NCI-H1694 treated with DMSO at 0.1 percent for 48 hours (cell line): ENCODE measurements around the gene PCNA.
A peak's percentile ranks its signal among the peaks of the same experiment; 100 is the strongest.
"Not testable (repeated sequence)": the region's sequence is repeated elsewhere in the genome, so short reads cannot be mapped to it uniquely, and the experiment has no call there.

ENCODE experiments used
- DNase-seq: peaks from one replicate; lab custom pipeline; 2025; lab: John Stamatoyannopoulos, UW

The PCNA gene

GRCh38 chr20:5141615-5142014 is 21.9 kb upstream of the PCNA start:
- DNase-seq = no peak

GRCh38 chr20:5140195-5140594 is 20.4 kb upstream of the PCNA start:
- no peak for DNase-seq

DNA sequence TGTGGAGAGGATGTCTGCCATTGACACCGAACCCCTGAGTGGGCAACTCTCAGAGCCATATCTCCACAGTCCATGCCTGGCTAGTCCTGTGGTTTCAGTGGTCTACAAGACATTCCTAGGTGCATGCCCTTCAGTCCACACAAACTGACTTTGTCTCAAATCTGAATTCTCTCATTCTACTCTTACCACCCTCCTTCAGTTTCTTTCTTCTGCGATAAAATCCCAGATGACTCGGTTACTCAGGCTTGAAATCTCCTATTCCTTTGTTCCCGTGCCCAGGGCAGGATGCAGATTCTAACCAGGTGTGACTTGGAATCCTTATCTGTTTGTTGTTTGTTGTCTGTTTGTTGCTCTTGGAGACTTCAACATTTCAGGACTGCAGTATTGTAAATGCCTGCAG is 16.3 kb upstream of the PCNA start:
- DNase-seq = no peak

DNA sequence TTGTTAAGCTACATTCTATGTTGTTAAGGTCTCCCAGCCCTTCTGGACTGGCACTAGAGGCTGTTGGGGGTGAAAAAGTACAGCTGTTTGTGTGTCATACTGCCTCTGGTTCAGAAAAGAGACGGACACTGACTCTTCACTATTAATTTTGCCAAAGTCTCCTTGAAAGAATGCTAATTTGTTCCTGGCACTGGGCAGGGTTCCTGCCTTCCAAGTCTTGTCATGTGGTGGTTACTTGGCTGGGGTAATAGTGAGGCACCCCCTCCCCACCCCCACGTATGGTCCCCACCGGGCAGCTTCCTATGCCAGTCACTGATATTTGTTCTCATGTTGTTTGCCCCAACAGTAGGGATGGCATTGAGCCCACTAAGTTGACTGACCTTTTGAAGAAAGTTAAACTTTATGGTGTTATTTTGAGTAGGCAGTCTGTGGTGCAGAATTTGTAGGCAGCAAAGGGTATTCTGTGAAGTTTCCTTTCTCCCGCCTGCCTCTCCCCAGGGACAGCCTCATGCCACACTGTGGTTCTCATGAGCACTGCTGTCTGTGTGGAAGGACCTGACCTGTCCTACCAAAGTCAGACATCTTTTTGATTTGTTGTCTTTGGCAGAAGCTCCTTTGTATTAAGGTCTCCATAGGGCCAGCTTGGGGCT is 15.7 kb upstream of the PCNA start:
- no peak for DNase-seq

DNA sequence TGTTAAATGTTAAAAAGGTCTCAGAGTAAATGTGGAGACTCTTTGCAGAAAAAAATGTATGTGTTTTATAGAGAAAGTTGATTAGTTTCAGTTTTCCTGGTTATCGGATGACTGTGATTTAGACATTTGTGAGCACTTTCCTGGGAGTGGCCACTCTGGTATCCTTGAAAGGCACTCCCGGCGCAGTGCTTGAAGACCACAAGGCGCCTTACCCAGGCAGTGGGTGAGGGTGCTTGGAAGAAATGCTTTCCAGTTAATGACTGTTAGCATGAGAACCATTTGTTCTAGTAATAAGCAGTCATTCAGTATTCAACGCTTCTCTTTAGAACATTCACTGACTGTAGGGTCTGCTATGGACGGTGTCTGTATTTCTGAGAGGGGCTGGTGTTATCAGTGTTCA is 14.2 kb upstream of the PCNA start:
- no peak for DNase-seq

DNA sequence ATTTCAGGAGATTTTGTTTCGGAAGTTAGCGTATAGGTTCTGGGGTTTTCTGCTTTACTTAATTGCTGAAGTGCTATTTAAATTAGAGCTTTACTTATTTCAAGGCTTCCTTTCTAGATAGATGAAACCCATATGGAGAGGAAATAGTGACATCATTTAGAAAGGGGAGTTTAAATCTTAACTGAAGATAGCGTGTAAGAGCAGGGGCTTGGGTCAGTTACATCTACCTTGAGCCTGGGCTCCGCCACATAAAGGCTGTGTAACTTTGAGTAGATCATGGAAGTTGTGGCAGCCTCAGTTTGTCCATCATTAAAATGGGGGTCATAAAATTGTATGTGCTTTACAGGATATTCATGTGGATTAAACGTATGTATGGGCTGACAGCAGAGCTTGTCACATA is 11.7 kb upstream of the PCNA start:
- DNase-seq = no peak

- no peak for DNase-seq
Measured at GRCh38 chr20:5128886-5129285, 9.1 kb upstream of the PCNA start.

DNA sequence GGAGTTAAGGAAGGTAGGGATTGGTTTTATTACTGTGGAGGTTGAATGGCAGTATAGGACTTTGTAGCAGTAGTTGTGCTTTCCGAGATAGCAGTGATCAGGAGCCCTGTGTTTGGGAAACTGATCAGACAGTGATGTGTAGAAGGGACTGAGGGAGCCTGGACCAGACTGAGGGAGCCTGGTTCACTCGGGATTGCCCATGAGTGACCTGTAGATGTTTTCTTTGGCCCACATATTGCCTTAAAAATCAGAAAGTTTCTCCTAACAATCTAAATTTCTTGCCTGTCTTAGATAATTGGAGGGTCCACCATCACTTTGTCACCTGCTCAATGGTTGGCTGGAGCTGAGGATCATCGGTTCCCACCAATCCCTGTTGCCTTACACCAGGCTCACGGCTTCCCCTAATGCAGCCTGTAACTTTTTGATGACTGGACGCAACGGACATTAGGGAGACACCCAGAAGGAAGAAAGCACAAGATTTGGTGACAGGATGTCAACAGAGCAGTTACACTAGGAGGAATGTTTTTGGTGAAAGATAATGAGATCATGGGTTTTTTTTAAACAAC is 8.2 kb upstream of the PCNA start:
- no peak for DNase-seq

DNA sequence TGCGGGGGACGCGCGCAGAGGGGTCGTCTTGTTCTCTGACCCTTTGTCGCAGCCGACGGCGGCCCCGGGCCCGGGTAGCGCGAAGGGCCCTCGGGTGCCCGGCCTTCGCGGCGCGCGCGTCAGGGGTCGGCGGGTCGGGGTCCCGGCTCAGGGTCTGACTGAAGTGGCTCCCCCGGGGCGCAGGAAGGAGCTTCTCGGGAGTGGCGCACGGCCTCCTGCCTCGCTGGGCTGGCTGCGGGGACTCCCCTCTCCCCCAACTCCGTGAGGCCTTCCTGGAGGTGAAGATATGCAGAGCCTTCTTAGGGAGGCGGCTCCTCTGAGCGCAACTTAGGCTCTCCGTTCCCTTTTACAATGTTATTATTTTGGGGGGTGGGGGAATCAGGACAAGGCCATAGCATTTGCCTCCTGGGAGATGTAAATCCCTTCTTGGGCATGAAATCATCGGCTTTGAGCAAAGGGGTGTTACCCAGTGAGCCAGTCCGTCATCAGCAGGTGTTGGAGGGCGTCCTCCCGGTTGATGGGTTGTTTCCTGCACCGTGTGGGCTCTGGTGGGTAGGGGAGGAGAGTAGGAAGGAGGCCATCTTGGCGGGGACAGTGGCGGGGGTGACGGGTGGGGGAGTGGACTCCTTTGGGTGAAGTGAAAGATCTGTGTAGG is 7.6 kb upstream of the PCNA start:
- peak; percentile 13 for DNase-seq

DNA sequence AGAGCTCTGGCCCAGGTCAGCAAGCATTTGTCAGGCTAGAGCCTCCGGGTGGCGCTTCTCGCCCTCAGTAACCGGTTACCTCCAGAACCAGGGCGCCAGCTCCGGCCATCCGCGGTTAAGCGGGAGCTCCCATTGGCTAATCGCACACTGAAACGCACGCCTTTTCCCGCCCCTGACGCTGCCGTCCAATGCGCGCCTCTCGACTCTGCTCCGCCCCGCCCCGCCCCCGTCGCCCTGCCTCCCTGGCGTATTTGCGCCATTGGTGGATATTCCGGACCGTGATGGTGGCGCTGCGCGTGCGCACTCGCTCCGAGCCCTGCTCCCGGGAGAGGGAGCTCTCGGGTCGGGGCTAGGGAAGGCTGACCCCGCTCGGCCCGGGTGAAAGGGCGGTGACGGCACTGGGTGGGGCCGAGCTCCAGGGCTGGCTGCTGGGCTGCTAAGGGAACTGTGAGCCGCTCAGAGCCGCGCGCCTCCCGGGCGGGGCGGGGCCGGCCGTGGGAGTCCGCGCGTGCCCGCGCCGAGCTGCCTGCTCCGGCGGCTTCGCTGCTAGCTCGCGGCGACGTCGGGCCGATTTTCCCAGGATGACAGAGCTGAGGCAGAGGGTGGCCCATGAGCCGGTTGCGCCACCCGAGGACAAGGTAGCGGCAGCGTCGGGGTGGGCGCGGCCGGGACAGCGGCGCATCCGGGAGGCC is 6.9 kb upstream of the PCNA start, which contains the start of gene CDS2:
Gene CDS2, plus strand, starts transcription at position 497 of the 692 bp plus-strand sequence. Its CDS starts 85 bp downstream, at position 582.
- DNase-seq = peak; percentile 96

DNA sequence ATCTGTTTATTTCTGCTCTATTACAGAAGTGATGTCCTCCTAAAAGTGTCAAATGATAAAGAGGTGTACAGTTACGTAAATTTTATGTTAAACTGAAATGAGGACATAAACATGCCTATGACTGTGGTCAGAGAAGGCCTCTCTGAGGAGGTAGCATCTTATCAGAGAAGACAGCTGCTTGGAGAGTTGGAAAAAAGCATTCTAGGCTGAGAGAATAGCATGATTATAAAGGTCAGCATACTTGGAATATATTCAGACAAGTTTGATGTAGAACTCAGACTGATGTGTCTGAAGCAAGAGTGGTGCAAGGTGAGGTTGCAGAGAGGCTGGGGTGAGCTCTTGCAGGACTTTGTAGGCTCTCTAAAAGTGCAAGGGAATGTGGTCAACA is 3.1 kb upstream of the PCNA start:
- DNase-seq = no peak

- no peak for DNase-seq
Measured at GRCh38 chr20:5120185-5120476, 373 bp upstream of the PCNA start.

DNA sequence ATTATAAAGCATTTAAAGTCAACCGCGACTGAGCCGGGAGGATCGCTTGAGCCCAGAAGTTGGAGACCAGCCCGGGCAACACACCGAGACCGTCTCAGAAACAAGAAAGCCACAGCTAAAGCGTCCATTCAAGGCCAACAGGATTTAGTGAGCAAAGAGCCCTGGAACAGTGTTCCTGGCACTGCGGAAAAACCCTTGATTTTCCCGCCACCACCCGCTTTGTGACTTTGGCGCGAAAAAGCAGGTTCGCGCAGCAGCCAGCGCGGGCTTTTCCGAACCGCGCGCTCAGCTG is 669 bp downstream of the PCNA start:
- DNase-seq = no peak

GRCh38 chr20:5118220-5119142 is 1.3 kb downstream of the PCNA start:
- no peak for DNase-seq

DNA sequence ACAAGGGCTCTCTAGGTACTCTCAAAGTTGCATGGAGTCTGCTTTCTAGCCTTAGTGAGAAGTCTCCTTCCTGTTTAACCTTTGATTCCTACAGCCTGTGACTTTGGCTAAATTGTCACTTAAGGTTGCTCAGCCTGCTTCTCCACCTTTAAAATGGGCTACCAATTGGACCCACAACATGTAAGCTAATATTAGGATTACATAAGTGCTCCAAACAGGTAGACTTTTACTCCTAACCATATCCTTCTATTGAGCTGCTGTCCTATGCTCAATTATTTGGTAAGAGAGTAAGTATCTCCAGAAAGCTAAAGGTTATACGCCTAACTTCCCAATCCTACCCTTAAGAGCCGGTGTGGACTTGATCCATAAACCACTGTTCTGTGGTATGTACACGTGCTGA is 2.9 kb downstream of the PCNA start:
- DNase-seq = no peak

GRCh38 chr20:5114403-5114802 is 5.4 kb downstream of the PCNA start:
- DNase-seq = no peak

- no peak for DNase-seq
Measured at GRCh38 chr20:5113615-5113986, 6.2 kb downstream of the PCNA start.

DNA sequence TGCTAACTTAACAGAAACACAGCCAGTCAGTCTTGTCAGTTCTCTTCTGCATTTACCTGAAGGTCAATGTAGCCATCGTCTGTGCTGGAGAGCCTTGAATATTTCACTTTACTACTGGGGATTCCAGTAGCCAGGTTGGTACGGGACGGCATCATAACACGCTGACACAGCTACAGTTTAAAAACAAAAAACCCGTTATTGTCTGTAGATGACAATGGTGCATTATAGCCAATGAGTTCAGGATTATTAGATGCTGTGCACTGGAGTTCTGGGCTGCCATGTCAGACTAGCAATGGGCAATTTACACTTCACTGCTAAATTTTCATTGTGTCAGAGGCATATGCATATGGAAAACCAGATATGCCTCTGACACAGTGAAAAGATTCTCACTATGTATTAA is 10.5 kb downstream of the PCNA start:
- no peak for DNase-seq

GRCh38 chr20:5104479-5104878 is 15.3 kb downstream of the PCNA start:
- no peak for DNase-seq

GRCh38 chr20:5100684-5101347 is 18.9 kb downstream of the PCNA start:
- DNase-seq = peak; percentile 59

- DNase-seq = not testable (repeated sequence)
Measured at GRCh38 chr20:5099909-5100308, 19.8 kb downstream of the PCNA start.

- not testable (repeated sequence) for DNase-seq
Measured at GRCh38 chr20:5099009-5099408, 20.7 kb downstream of the PCNA start.
